ENCODE results near the gene GNA12.

The GNA12 gene

GRCh38 chr7:2821161-2821841 lies 22.8 kb downstream of the GNA12 start:
- peaks cover 13% of the 10 kb centered on the region for H3K36me3 Mint-ChIP-seq
- H3K27ac Mint-ChIP-seq: peak overlapping the region; percentile 96
- peak overlapping the region; percentile 78 for H3K4me3 Mint-ChIP-seq
- peak; percentile 78 for ATAC-seq (ENCODE audit: low read depth)
- DNase-seq (ENCODE audit: low spot score in 2 of 2): peak; percentile 25 to 64
- H3K27me3 Mint-ChIP-seq: no peaks in the 10 kb centered on the region
- peaks cover 57% of the 10 kb centered on the region for H3K4me1 Mint-ChIP-seq
- H3K9me3 Mint-ChIP-seq: no peaks in the 10 kb centered on the region

- Mint-ChIP-seq H3K4me3 (no peak overlapping the region), H3K4me1 (peaks cover 56% of the 10 kb centered on the region), H3K9me3 (no peaks in the 10 kb centered on the region), H3K27me3 (no peaks in the 10 kb centered on the region), H3K36me3 (peaks cover 15% of the 10 kb centered on the region), H3K27ac (peak overlapping the region; percentile 96)
- no peak for DNase-seq (ENCODE audit: low spot score in 2 of 2)
- ATAC-seq (ENCODE audit: low read depth): no peak
These were observed 23.6 kb downstream of the GNA12 start for GRCh38 chr7:2820508-2820934.

GRCh38 chr7:2819954-2820397 lies 24.1 kb downstream of the GNA12 start:
- Mint-ChIP-seq H3K27ac (peak overlapping the region; percentile 69), H3K27me3 (no peaks in the 10 kb centered on the region), H3K9me3 (no peaks in the 10 kb centered on the region), H3K4me3 (peak overlapping the region; percentile 22), H3K4me1 (peaks cover 53% of the 10 kb centered on the region), H3K36me3 (peaks cover 9% of the 10 kb centered on the region)
- ATAC-seq (ENCODE audit: low read depth) (no peak), DNase-seq (ENCODE audit: low spot score in 2 of 2) (no peak)

GRCh38 chr7:2819161-2819953 lies 24.8 kb downstream of the GNA12 start:
- no peak for DNase-seq (ENCODE audit: low spot score in 2 of 2)
- H3K9me3 Mint-ChIP-seq: no peaks in the 10 kb centered on the region
- no peaks in the 10 kb centered on the region for H3K27me3 Mint-ChIP-seq
- H3K4me1 Mint-ChIP-seq: peaks cover 51% of the 10 kb centered on the region
- peaks cover 8% of the 10 kb centered on the region for H3K36me3 Mint-ChIP-seq
- H3K27ac Mint-ChIP-seq: peak overlapping the region; percentile 69
- no peak for ATAC-seq (ENCODE audit: low read depth)
- H3K4me3 Mint-ChIP-seq: peak overlapping the region; percentile 22

- H3K27me3 Mint-ChIP-seq: no peaks in the 10 kb centered on the region
- H3K9me3 Mint-ChIP-seq: no peaks in the 10 kb centered on the region
- no peak overlapping the region for H3K27ac Mint-ChIP-seq
- DNase-seq (ENCODE audit: low spot score in 2 of 2): no peak
- ATAC-seq (ENCODE audit: low read depth): no peak
- H3K4me3 Mint-ChIP-seq: no peak overlapping the region
- H3K36me3 Mint-ChIP-seq: peaks cover 8% of the 10 kb centered on the region
- H3K4me1 Mint-ChIP-seq: peaks cover 45% of the 10 kb centered on the region
These were observed 25.5 kb downstream of the GNA12 start for GRCh38 chr7:2818653-2819052.

GRCh38 chr7:2818121-2818520 lies 26.0 kb downstream of the GNA12 start:
- Mint-ChIP-seq H3K36me3 (peaks cover 13% of the 10 kb centered on the region), H3K4me3 (no peak overlapping the region), H3K9me3 (no peaks in the 10 kb centered on the region), H3K27ac (no peak overlapping the region), H3K27me3 (no peaks in the 10 kb centered on the region), H3K4me1 (peaks cover 47% of the 10 kb centered on the region)
- DNase-seq (ENCODE audit: low spot score in 2 of 2): no peak
- ATAC-seq (ENCODE audit: low read depth): no peak

GRCh38 chr7:2817456-2817855 lies 26.7 kb downstream of the GNA12 start:
- Mint-ChIP-seq H3K27ac (peak overlapping the region; percentile 16), H3K9me3 (no peaks in the 10 kb centered on the region), H3K4me1 (peaks cover 44% of the 10 kb centered on the region), H3K27me3 (no peaks in the 10 kb centered on the region), H3K36me3 (peaks cover 14% of the 10 kb centered on the region), H3K4me3 (no peak overlapping the region)
- ATAC-seq (ENCODE audit: low read depth) (no peak), DNase-seq (ENCODE audit: low spot score in 2 of 2) (no peak)

- Mint-ChIP-seq H3K4me3 (no peak overlapping the region), H3K27me3 (no peaks in the 10 kb centered on the region), H3K27ac (no peak overlapping the region), H3K36me3 (peaks cover 11% of the 10 kb centered on the region), H3K4me1 (peaks cover 39% of the 10 kb centered on the region), H3K9me3 (no peaks in the 10 kb centered on the region)
- ATAC-seq (ENCODE audit: low read depth) (no peak), DNase-seq (ENCODE audit: low spot score in 2 of 2) (no peak)
These were observed 28.2 kb downstream of the GNA12 start for GRCh38 chr7:2815875-2816245.

GRCh38 chr7:2814946-2815874 lies 28.9 kb downstream of the GNA12 start:
- ATAC-seq (ENCODE audit: low read depth): no peak
- H3K4me1 Mint-ChIP-seq: peaks cover 43% of the 10 kb centered on the region

GRCh38 chr7:2814186-2814945 lies 29.7 kb downstream of the GNA12 start:
- peaks cover 12% of the 10 kb centered on the region for H3K36me3 Mint-ChIP-seq
- H3K27ac Mint-ChIP-seq: no peak overlapping the region
- H3K27me3 Mint-ChIP-seq: no peaks in the 10 kb centered on the region
- ATAC-seq (ENCODE audit: low read depth) (no peak), DNase-seq (ENCODE audit: low spot score in 2 of 2) (no peak)
- peaks cover 39% of the 10 kb centered on the region for H3K4me1 Mint-ChIP-seq
- no peaks in the 10 kb centered on the region for H3K9me3 Mint-ChIP-seq
- H3K4me3 Mint-ChIP-seq: no peak overlapping the region

More at GRCh38 chr7:2814946-2815874, 28.9 kb downstream of the GNA12 start:
- H3K4me3 Mint-ChIP-seq: no peak overlapping the region
- no peaks in the 10 kb centered on the region for H3K27me3 Mint-ChIP-seq
- DNase-seq (ENCODE audit: low spot score in 2 of 2): no peak
- peaks cover 12% of the 10 kb centered on the region for H3K36me3 Mint-ChIP-seq
- H3K9me3 Mint-ChIP-seq: no peaks in the 10 kb centered on the region
- H3K27ac Mint-ChIP-seq: no peak overlapping the region

- Mint-ChIP-seq H3K4me3 (no peak overlapping the region), H3K27me3 (no peaks in the 10 kb centered on the region), H3K9me3 (no peaks in the 10 kb centered on the region), H3K36me3 (peaks cover 12% of the 10 kb centered on the region), H3K4me1 (peaks cover 45% of the 10 kb centered on the region), H3K27ac (peak overlapping the region; percentile 47)
- DNase-seq (ENCODE audit: low spot score in 2 of 2): no peak
- no peak for ATAC-seq (ENCODE audit: low read depth)
These were observed 30.5 kb downstream of the GNA12 start for GRCh38 chr7:2813350-2814185.

GRCh38 chr7:2812831-2813230 lies 31.3 kb downstream of the GNA12 start:
- Mint-ChIP-seq H3K4me3 (no peak overlapping the region), H3K9me3 (no peaks in the 10 kb centered on the region), H3K27me3 (no peaks in the 10 kb centered on the region), H3K27ac (peak overlapping the region; percentile 47), H3K4me1 (peaks cover 51% of the 10 kb centered on the region), H3K36me3 (peaks cover 14% of the 10 kb centered on the region)
- ATAC-seq (ENCODE audit: low read depth) (no peak), DNase-seq (ENCODE audit: low spot score in 2 of 2) (no peak)

GRCh38 chr7:2812114-2812487 lies 32.0 kb downstream of the GNA12 start:
- H3K4me1 Mint-ChIP-seq: peaks cover 44% of the 10 kb centered on the region
- H3K9me3 Mint-ChIP-seq: no peaks in the 10 kb centered on the region
- DNase-seq (ENCODE audit: low spot score in 2 of 2): no peak
- no peak overlapping the region for H3K4me3 Mint-ChIP-seq
- peak overlapping the region; percentile 67 for H3K27ac Mint-ChIP-seq
- no peaks in the 10 kb centered on the region for H3K27me3 Mint-ChIP-seq
- H3K36me3 Mint-ChIP-seq: peaks cover 14% of the 10 kb centered on the region
- no peak for ATAC-seq (ENCODE audit: low read depth)
